Measurements from ENCODE around the gene CNIH3. TPM values are rescaled to one million over a fixed set of nuclear protein-coding genes. Genes with fewer than 3 reads are reported as not detected.

The CNIH3 gene
- total RNA-seq, 5 donors from 2014 or later (not counting 1 experiment from before 2014, with no cell fraction given), result 2.3 to 3.6 (median 2.4) TPM

- DNase-seq (peak in 1 of 35 experiments; percentile 9), ATAC-seq (replicated peaks in 1 of 4) (peak in 1 of 4 experiments; percentile 34)
- H3K4me3 Mint-ChIP-seq, result no peak overlapping the region
- no peaks in the 10 kb centered on the region for H3K9me3 Mint-ChIP-seq
- WGBS (ENCODE audit: insufficient coverage), result no CpG with 5 or more reads among the region's 1 CpG
- peaks cover 5 to 18% of the 10 kb centered on the region in 2 donors for H3K27me3 Mint-ChIP-seq
- no peak overlapping the region for H3K4me3 ChIP-seq (ENCODE audit: control insufficient read depth in 1 of 2, extremely low read depth in 1 of 2, low read length in 1 of 2)
- no peak overlapping the region for H3K27ac ChIP-seq (ENCODE audit: low read length)
- no peaks in the 10 kb centered on the region for H3K9me3 ChIP-seq
- CTCF ChIA-PET, result no interaction called here
- POLR2A ChIA-PET, result no interaction called here
- peaks cover 3 to 6% of the 10 kb centered on the region in 2 experiments for H3K4me1 ChIP-seq (ENCODE audit: control insufficient read depth in 1 of 2, extremely low read depth in 1 of 2, insufficient read depth in 2 of 2, low read length in 2 of 2)
- no peaks in the 10 kb centered on the region for H3K36me3 ChIP-seq (ENCODE audit: control insufficient read depth in 2 of 2, extremely low read depth in 1 of 2, insufficient read depth in 1 of 2, low read length in 1 of 2)
- peaks cover 0 to 8% of the 10 kb centered on the region in 2 experiments for H3K27me3 ChIP-seq (replicated peaks in 1 of 2; ENCODE audit: control insufficient read depth in 2 of 2, extremely low read depth in 1 of 2, insufficient read depth in 2 of 2, low read length in 1 of 2)
- H3K4me1 Mint-ChIP-seq, result peaks cover 2 to 22% (median 18%) of the 10 kb centered on the region in 3 donors
- H3K36me3 Mint-ChIP-seq, result no peaks in the 10 kb centered on the region
- peak overlapping the region in 1 of 2 donors; percentile 21 for H3K27ac Mint-ChIP-seq
These were observed 129.3 kb downstream of the CNIH3 start for GRCh38 chr1:224745394-224745793.

- no peak for ATAC-seq (replicated peaks in 1 of 4)
- CTCF ChIA-PET, result no interaction called here
- peaks cover 2 to 22% (median 18%) of the 10 kb centered on the region in 3 donors for H3K4me1 Mint-ChIP-seq
These were observed 129.8 kb downstream of the CNIH3 start for GRCh38 chr1:224745924-224746323.

DNA sequence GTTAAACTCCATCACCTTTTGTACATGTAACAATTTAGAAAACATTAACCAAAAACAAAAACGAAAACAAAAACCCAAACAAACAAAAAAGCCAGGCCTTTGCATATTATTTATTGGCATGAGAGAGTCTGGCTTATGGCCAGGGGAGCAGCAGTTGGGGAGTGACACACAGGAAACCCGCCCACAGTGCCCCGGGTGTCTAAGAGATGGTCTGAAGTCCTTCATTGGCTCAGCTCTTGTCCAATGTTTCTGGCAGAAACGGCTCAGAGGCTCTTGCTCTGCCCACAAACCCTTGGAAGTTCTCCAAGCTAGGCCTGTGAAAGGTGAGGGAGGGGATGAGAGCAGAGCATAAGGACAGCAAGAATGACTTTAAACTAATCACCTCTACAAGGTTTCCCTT lies 131.5 kb downstream of the CNIH3 start:
- ChIA-PET POLR2A (no interaction called here), CTCF (interaction anchor here in 1 of 2 donors (0.5 kb wide), 1 partner anchor 1231 kb away, joined by 7 read pairs; no protein-coding TSS in a partner anchor)
- Histone ChIP-seq H3K27me3 (replicated peaks in 1 of 2; ENCODE audit: control insufficient read depth in 2 of 2, extremely low read depth in 1 of 2, insufficient read depth in 2 of 2, low read length in 1 of 2) (peaks cover 0 to 8% of the 10 kb centered on the region in 2 experiments), H3K36me3 (ENCODE audit: control insufficient read depth in 2 of 2, extremely low read depth in 1 of 2, insufficient read depth in 1 of 2, low read length in 1 of 2) (no peaks in the 10 kb centered on the region), H3K9me3 (no peaks in the 10 kb centered on the region), H3K4me3 (ENCODE audit: control insufficient read depth in 1 of 2, extremely low read depth in 1 of 2, low read length in 1 of 2) (no peak overlapping the region), H3K4me1 (ENCODE audit: control insufficient read depth in 1 of 2, extremely low read depth in 1 of 2, insufficient read depth in 2 of 2, low read length in 2 of 2) (peaks cover 3 to 8% of the 10 kb centered on the region in 2 experiments), H3K27ac (ENCODE audit: low read length) (no peak overlapping the region)
- DNase-seq (no peak), ATAC-seq (replicated peaks in 1 of 4) (no peak)
- peaks cover 6 to 30% (median 20%) of the 10 kb centered on the region in 3 donors for H3K4me1 Mint-ChIP-seq
- no peaks in the 10 kb centered on the region for H3K9me3 Mint-ChIP-seq
- 39% methylated on average over 3 of the region's 4 CpGs for WGBS (ENCODE audit: insufficient coverage)
- no peak overlapping the region for H3K4me3 Mint-ChIP-seq
- peaks cover 7 to 29% of the 10 kb centered on the region in 2 donors for H3K27me3 Mint-ChIP-seq
- no peak overlapping the region for H3K27ac Mint-ChIP-seq
- H3K36me3 Mint-ChIP-seq, result no peaks in the 10 kb centered on the region

More at GRCh38 chr1:224745924-224746323, 129.8 kb downstream of the CNIH3 start:
- H3K36me3 ChIP-seq (ENCODE audit: control insufficient read depth in 2 of 2, extremely low read depth in 1 of 2, insufficient read depth in 1 of 2, low read length in 1 of 2), result no peaks in the 10 kb centered on the region
- POLR2A ChIA-PET, result no interaction called here
- no peaks in the 10 kb centered on the region for H3K9me3 ChIP-seq
- Mint-ChIP-seq H3K9me3 (no peaks in the 10 kb centered on the region), H3K27me3 (peaks cover 7 to 20% of the 10 kb centered on the region in 2 donors), H3K27ac (no peak overlapping the region), H3K36me3 (no peaks in the 10 kb centered on the region), H3K4me3 (no peak overlapping the region)
- H3K27ac ChIP-seq (ENCODE audit: low read length), result no peak overlapping the region
- WGBS (ENCODE audit: insufficient coverage), result 21% methylated on average over 2 of the region's 4 CpGs
- H3K4me3 ChIP-seq (ENCODE audit: control insufficient read depth in 1 of 2, extremely low read depth in 1 of 2, low read length in 1 of 2), result no peak overlapping the region
- peaks cover 0 to 8% of the 10 kb centered on the region in 2 experiments for H3K27me3 ChIP-seq (replicated peaks in 1 of 2; ENCODE audit: control insufficient read depth in 2 of 2, extremely low read depth in 1 of 2, insufficient read depth in 2 of 2, low read length in 1 of 2)
- no peak for DNase-seq
- peaks cover 3 to 8% of the 10 kb centered on the region in 2 experiments for H3K4me1 ChIP-seq (ENCODE audit: control insufficient read depth in 1 of 2, extremely low read depth in 1 of 2, insufficient read depth in 2 of 2, low read length in 2 of 2)

- no peak overlapping the region for H3K27ac ChIP-seq (ENCODE audit: low read length)
- peaks cover 3 to 4% of the 10 kb centered on the region in 2 experiments for H3K4me1 ChIP-seq (ENCODE audit: control insufficient read depth in 1 of 2, extremely low read depth in 1 of 2, insufficient read depth in 2 of 2, low read length in 2 of 2)
- Mint-ChIP-seq H3K27ac (no peak overlapping the region), H3K4me1 (peaks cover 6 to 30% (median 20%) of the 10 kb centered on the region in 3 donors), H3K9me3 (no peaks in the 10 kb centered on the region), H3K4me3 (no peak overlapping the region), H3K27me3 (peaks cover 3 to 30% of the 10 kb centered on the region in 2 donors), H3K36me3 (no peaks in the 10 kb centered on the region)
- peaks cover 0 to 5% of the 10 kb centered on the region in 2 experiments for H3K27me3 ChIP-seq (replicated peaks in 1 of 2; ENCODE audit: control insufficient read depth in 2 of 2, extremely low read depth in 1 of 2, insufficient read depth in 2 of 2, low read length in 1 of 2)
- WGBS (ENCODE audit: insufficient coverage), result 31% methylated on average over 2 of the region's 4 CpGs
- ATAC-seq (replicated peaks in 1 of 4) (no peak), DNase-seq (no peak)
- POLR2A ChIA-PET, result no interaction called here
- CTCF ChIA-PET, result no interaction called here
- no peak overlapping the region for H3K4me3 ChIP-seq (ENCODE audit: control insufficient read depth in 1 of 2, extremely low read depth in 1 of 2, low read length in 1 of 2)
- H3K36me3 ChIP-seq (ENCODE audit: control insufficient read depth in 2 of 2, extremely low read depth in 1 of 2, insufficient read depth in 1 of 2, low read length in 1 of 2), result no peaks in the 10 kb centered on the region
- no peaks in the 10 kb centered on the region for H3K9me3 ChIP-seq
These were observed 133.8 kb downstream of the CNIH3 start for GRCh38 chr1:224749916-224750315.

DNA sequence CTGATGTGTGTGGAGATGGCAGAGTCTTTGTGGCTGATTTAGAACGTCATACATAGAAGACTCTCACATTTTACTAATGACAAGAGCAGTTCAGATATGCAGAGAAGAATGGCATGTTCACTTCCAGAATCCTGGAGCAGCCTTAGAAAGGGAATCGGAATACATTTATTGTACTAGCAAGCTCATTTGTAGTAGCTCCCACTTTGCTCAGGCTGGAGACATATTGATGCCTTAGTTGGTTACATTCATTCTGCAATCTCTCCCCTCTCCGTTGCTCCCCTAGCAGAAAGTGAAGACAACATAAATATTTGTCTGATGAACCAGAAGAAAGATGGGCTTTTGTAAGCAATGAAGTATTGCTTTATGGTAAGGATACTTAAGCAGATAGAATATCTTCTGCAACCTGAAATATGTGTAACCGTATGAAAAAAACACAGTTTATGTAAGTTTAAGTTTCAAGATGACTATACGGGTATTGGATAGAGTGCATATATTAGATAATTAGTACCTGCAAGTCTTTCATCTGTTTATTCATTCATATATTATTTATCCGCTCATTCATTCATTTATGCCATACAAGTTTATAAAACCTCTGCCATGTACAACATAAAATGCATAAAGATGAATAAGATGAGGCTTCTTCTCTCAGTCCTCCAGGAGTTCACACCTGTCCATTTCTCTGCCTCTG lies 135.7 kb downstream of the CNIH3 start:
- H3K4me1 Mint-ChIP-seq, result peaks cover 3 to 12% (median 4%) of the 10 kb centered on the region in 3 donors
- H3K27me3 ChIP-seq (replicated peaks in 1 of 2; ENCODE audit: control insufficient read depth in 2 of 2, extremely low read depth in 1 of 2, insufficient read depth in 2 of 2, low read length in 1 of 2), result peaks cover 0 to 5% of the 10 kb centered on the region in 2 experiments
- H3K27me3 Mint-ChIP-seq, result peaks cover 10 to 29% of the 10 kb centered on the region in 2 donors
- no peak overlapping the region for H3K4me3 ChIP-seq (ENCODE audit: control insufficient read depth in 1 of 2, extremely low read depth in 1 of 2, low read length in 1 of 2)
- no peaks in the 10 kb centered on the region for H3K36me3 Mint-ChIP-seq
- POLR2A ChIA-PET, result no interaction called here
- ATAC-seq (replicated peaks in 1 of 4) (no peak), DNase-seq (no peak)
- WGBS (ENCODE audit: insufficient coverage), result 100% methylated on average over 1 of the region's 6 CpGs
- H3K36me3 ChIP-seq (ENCODE audit: control insufficient read depth in 2 of 2, extremely low read depth in 1 of 2, insufficient read depth in 1 of 2, low read length in 1 of 2), result no peaks in the 10 kb centered on the region
- peaks cover 0 to 2% of the 10 kb centered on the region in 2 experiments for H3K4me1 ChIP-seq (ENCODE audit: control insufficient read depth in 1 of 2, extremely low read depth in 1 of 2, insufficient read depth in 2 of 2, low read length in 2 of 2)
- H3K9me3 Mint-ChIP-seq, result no peaks in the 10 kb centered on the region
- CTCF ChIA-PET, result no interaction called here
- no peak overlapping the region for H3K4me3 Mint-ChIP-seq
- no peaks in the 10 kb centered on the region for H3K9me3 ChIP-seq
- no peak overlapping the region for H3K27ac ChIP-seq (ENCODE audit: low read length)
- H3K27ac Mint-ChIP-seq, result no peak overlapping the region

DNA sequence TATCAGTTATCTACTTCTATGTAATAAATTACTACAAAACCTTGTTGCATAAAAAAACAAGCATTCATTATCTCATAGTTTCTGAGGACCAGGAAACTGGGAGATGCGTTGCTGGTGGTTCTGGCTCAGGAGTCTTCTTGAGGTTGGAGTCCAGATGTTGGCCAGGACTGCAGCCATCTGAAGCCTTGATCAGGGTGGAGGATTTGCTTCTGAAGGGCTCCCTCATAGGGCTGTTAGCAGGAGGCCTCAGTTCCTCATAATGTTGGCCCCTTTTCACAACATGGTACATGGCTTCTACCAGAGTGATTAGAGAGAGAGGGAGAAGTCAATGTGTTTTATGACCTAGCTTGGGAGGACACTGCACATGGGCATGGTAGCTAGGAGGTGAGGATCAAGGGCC lies 137.4 kb downstream of the CNIH3 start:
- no peak overlapping the region for H3K4me3 Mint-ChIP-seq
- ChIA-PET POLR2A (no interaction called here), CTCF (no interaction called here)
- H3K27ac ChIP-seq (ENCODE audit: low read length), result no peak overlapping the region
- no peaks in the 10 kb centered on the region for H3K9me3 ChIP-seq
- peaks cover 10 to 29% of the 10 kb centered on the region in 2 donors for H3K27me3 Mint-ChIP-seq
- no peaks in the 10 kb centered on the region for H3K36me3 ChIP-seq (ENCODE audit: control insufficient read depth in 2 of 2, extremely low read depth in 1 of 2, insufficient read depth in 1 of 2, low read length in 1 of 2)
- DNase-seq, result no peak
- peaks cover 2 to 8% (median 4%) of the 10 kb centered on the region in 3 donors for H3K4me1 Mint-ChIP-seq
- peaks cover 0 to 2% of the 10 kb centered on the region in 2 experiments for H3K4me1 ChIP-seq (ENCODE audit: control insufficient read depth in 1 of 2, extremely low read depth in 1 of 2, insufficient read depth in 2 of 2, low read length in 2 of 2)
- WGBS (ENCODE audit: insufficient coverage), result no CpG with 5 or more reads among the region's 1 CpG
- H3K36me3 Mint-ChIP-seq, result no peaks in the 10 kb centered on the region
- H3K27ac Mint-ChIP-seq, result no peak overlapping the region
- no peaks in the 10 kb centered on the region for H3K27me3 ChIP-seq (replicated peaks in 1 of 2; ENCODE audit: control insufficient read depth in 2 of 2, extremely low read depth in 1 of 2, insufficient read depth in 2 of 2, low read length in 1 of 2)
- H3K4me3 ChIP-seq (ENCODE audit: control insufficient read depth in 1 of 2, extremely low read depth in 1 of 2, low read length in 1 of 2), result no peak overlapping the region
- H3K9me3 Mint-ChIP-seq, result peaks cover 0 to under 1% (median 0%) of the 10 kb centered on the region in 3 donors
- no peak for ATAC-seq (replicated peaks in 1 of 4)

All from T-cell (primary cell).